GM21576 (cell line): Measurements from ENCODE around the gene THOC5.
"Not testable (repeated sequence)": the region's sequence is repeated elsewhere in the genome, so short reads cannot be mapped to it uniquely, and the experiment has no call there.

ENCODE experiments used
- ATAC-seq: cut with Tn5 transposase; IDR thresholded peaks from one replicate; pipeline ENCODE4 v1.9.1; 2021; ENCODE audit warnings: mild to moderate bottlenecking, moderate library complexity; ENCODE audit not compliant: unreplicated experiment

THOC5 gene

DNA sequence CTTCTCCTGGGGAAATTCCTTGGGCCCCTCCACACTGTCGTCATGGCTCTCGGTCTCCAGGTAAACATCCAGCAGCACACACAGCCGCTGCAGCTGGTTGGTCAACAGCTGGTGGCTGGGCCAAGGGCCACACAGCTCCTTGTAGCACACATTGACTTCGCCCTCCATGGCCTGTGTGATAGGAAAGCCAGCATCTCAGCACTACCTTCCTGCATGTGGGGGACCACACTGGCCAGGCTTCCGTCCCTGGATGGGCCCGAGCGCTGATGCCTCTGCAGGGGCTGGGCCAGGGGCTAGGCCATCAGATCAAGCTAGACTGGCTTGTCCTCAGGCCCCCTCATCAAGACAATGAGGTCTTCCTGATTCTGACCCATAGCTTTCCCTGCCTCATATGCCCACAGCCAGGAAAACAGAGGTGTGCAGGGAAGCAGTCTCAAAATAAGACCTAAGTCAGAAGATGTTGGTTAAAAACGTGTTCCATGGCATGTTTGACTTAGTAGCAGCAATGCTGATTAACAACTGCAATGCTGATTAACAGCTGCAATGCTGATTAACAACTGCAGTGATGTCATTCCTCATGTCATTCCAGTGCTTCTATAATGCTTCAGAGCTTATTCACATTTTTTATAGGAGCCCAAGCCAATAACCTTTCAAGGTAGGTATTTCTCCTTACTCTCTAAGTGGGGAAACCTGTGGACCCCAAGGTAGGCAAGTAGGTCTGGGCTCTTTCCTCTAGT is 42.3 kb downstream of the THOC5 start:
- ATAC-seq = no peak

DNA sequence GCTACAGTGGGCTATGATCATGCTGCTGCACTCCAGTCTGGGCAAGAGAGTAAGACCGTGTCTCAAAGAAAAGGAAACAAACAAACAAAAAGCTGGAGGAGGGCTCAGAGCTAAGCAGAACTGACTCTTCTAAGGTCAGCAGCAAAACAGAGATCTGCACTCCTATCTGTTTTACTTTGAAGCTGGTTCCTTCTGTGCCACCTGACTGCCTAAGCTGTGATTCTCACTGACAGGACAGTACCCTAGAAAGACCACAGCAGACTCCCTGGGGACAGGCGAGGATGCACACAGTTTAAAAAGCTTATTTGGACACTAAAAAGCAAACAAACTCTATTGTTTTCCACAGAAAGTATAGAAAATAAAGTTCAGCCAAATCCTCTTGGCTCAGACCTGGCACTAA is 43.0 kb downstream of the THOC5 start:
- ATAC-seq = no peak

- no peak for ATAC-seq
Observed at GRCh38 chr22:29509815-29510214, 43.7 kb downstream of the THOC5 start.

GRCh38 chr22:29509298-29509697 is 44.3 kb downstream of the THOC5 start:
- ATAC-seq = no peak

DNA sequence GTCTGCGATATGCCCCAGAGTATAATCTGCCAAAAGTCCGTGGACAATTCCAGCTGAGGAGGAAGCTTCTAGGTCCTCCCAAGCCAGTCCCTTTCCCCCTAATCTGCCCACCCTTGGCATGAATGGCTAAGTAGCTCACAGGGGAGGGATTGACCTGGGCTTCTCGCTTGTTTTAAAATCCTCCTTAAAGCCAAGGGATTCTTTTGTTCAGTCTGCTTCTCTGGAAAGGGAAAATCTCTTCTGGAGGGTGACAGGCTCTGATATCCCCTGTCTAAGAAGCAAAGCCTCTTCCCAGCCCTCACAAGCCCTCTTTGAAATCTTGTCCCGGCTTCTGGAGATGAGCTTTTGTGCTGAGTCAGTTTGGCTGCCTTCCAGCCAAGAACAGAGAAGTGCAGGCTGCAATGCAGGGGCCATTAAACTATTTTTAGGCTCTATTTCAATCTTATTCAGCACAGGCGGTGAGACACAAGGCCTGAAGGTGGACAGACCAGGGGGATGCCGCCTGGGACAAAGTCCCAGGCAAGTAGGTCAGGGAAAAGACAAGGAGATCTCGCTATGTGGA is 49.7 kb downstream of the THOC5 start:
- ATAC-seq = no peak

DNA sequence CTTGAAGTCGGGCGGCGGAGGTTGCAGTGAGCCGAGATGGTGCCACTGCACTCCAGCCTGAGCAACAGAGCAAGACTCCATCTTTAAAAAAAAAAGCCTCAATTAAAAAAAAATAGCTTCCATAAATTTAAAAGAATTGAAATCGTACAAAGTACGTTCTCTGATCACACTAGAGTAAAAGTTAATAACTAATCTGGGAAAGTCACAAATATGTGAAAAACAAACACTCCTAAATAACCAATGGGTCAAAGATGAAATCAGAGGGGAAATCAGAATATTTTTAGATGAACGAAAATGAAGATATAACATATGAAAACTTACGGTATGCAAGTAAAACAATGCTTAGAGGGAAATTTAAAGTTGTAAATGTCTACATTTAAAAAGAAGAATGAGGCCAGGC is 53.7 kb downstream of the THOC5 start:
- no peak for ATAC-seq

GRCh38 chr22:29493636-29494035 is 59.9 kb downstream of the THOC5 start:
- ATAC-seq = no peak

DNA sequence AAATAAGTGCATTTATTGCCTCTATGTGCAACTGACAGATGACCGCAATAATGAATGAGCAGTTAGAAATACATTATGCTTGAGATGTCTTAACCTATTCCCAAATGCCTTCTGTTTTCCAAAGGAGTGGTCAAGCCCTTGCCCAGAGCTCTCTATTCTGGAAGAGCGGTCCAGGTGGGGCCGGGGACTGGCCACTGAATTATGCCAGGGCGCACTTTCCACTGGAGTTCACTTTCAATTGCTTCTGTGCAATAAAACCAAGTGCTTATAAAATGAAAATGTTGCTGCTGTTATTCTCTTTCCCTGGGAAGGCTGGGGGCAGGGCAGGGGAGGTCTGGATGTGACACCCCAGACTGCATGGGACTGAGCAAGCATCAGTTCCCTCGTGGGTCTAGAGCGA is 62.5 kb downstream of the THOC5 start:
- ATAC-seq = no peak

DNA sequence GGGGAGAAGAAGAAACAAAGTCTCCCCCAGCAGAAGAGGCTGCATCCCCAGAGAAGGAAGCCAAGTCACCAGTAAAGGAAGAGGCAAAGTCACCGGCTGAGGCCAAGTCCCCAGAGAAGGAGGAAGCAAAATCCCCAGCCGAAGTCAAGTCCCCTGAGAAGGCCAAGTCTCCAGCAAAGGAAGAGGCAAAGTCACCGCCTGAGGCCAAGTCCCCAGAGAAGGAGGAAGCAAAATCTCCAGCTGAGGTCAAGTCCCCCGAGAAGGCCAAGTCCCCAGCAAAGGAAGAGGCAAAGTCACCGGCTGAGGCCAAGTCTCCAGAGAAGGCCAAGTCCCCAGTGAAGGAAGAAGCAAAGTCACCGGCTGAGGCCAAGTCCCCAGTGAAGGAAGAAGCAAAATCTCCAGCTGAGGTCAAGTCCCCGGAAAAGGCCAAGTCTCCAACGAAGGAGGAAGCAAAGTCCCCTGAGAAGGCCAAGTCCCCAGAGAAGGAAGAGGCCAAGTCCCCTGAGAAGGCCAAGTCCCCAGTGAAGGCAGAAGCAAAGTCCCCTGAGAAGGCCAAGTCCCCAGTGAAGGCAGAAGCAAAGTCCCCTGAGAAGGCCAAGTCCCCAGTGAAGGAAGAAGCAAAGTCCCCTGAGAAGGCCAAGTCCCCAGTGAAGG is 64.3 kb downstream of the THOC5 start:
- not testable (repeated sequence) for ATAC-seq

- ATAC-seq = no peak
Observed at GRCh38 chr22:29487426-29487986, 66.1 kb downstream of the THOC5 start.

- no peak for ATAC-seq
Observed at GRCh38 chr22:29485448-29485847, 68.1 kb downstream of the THOC5 start.

DNA sequence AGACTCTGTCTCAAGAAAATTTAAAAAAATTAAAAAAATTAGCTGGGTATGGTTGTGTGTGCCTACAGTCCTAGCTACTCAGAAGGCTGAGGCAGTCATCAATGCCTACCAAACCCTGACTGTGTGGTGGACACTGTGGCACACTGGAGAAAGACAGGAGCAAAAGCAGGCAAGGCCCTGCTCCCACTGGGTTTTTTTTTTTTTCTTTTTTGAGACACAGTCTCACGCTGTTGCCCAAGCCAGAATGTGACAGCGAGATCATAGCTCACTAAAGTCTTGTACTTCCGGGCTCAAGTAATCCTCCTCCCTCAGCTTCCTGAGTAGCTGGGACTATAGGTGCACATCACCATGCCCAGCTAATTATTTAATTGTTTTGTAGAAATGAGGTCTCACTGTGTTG is 68.9 kb downstream of the THOC5 start:
- ATAC-seq = no peak

DNA sequence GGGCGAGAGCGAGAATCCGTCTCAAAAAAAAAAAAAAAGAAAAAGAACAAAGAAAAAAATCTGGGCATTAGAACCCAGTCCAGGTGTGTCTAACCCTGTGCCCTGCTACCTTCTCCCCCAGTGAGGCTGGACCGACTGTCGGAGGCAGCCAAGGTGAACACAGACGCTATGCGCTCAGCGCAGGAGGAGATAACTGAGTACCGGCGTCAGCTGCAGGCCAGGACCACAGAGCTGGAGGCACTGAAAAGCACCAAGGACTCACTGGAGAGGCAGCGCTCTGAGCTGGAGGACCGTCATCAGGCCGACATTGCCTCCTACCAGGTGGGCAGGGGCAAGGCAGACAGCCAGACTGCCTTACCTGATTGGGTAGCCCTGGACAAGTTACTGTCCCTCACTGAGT is 70.3 kb downstream of the THOC5 start:
- no peak for ATAC-seq

GRCh38 chr22:29482726-29483125 is 70.8 kb downstream of the THOC5 start:
- ATAC-seq = no peak

DNA sequence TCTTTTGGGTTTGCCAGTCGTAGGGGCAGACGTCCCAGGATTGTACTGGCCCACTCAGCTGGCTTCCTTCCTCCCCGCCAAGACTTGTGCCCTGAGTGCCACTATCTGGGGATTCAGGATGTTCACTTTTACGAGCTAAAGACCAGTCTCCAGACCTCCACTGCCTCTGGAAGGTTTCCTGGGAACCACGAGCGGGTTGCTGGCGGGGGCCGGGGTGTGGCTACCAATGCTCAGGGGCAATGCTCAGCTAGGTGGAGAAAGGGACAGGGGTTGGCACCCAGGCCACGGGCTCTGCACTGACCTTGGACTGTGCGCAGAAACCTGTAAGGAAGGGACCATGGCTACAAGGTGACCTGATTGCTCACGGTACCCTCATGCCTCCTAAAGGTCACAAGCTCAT is 71.3 kb downstream of the THOC5 start:
- ATAC-seq = no peak

GRCh38 chr22:29481265-29482000 is 72.1 kb downstream of the THOC5 start:
- no peak for ATAC-seq

- ATAC-seq = no peak
Observed at GRCh38 chr22:29480512-29481264, 72.9 kb downstream of the THOC5 start.

- ATAC-seq = no peak
Observed at GRCh38 chr22:29480262-29480511, 73.4 kb downstream of the THOC5 start.

- ATAC-seq = no peak
Observed at GRCh38 chr22:29479417-29480261, 73.9 kb downstream of the THOC5 start, which contains the start of gene NEFH. NEFH (plus strand) TSS chr22:29480218; CDS start chr22:29480263, 45 bp downstream.
